BLaER1 treated with 17β-estradiol and CSF1 and Interleukin-3, amounts not matched to agents 10 nM and 100 nM (cell line): Measurements from ENCODE around the gene FBXW12.
A peak's percentile ranks its signal among the peaks of the same experiment; 100 is the strongest.

ENCODE experiments used
- H3K27ac ChIP-seq, 11 experiments: shearing (Covaris generic); formaldehyde crosslinking; 2 replicates each; pipeline ENCODE4 v1.8.1; 2022
- H3K27me3 ChIP-seq, 11 experiments: shearing (Covaris generic); formaldehyde crosslinking; 2 replicates each; pipeline ENCODE4 v1.8.1; 2022
- H3K36me3 ChIP-seq, 11 experiments: shearing (Covaris generic); formaldehyde crosslinking; 2 replicates each; pipeline ENCODE4 v1.8.1; 2022
- H3K4me1 ChIP-seq, 10 experiments: shearing (Covaris generic); formaldehyde crosslinking; 2 replicates each; pipeline ENCODE4 v1.8.1; 2022
- H3K4me2 ChIP-seq, 11 experiments: shearing (Covaris generic); formaldehyde crosslinking; 2 replicates each; pipeline ENCODE4 v1.8.1; 2022
- H3K4me3 ChIP-seq, 10 experiments: shearing (Covaris generic); formaldehyde crosslinking; 2 replicates each; pipeline ENCODE4 v1.8.1; 2022
- H3K9ac ChIP-seq, 11 experiments: shearing (Covaris generic); formaldehyde crosslinking; 2 replicates each; pipeline ENCODE4 v1.8.1; 2022
- H3K9me3 ChIP-seq, 11 experiments: shearing (Covaris generic); formaldehyde crosslinking; replicated peaks in 1 of 11; 2 replicates each; pipeline ENCODE4 v1.8.1; 2022
- H4K20me1 ChIP-seq, 11 experiments: shearing (Covaris generic); formaldehyde crosslinking; 2 replicates each; pipeline ENCODE4 v1.8.1; 2022
- Cebpa-rat ChIP-seq, 11 experiments: shearing (Covaris generic); IDR thresholded peaks; 2 replicates each; pipeline ENCODE4 v1.8.1; 2022

FBXW12 gene

DNA sequence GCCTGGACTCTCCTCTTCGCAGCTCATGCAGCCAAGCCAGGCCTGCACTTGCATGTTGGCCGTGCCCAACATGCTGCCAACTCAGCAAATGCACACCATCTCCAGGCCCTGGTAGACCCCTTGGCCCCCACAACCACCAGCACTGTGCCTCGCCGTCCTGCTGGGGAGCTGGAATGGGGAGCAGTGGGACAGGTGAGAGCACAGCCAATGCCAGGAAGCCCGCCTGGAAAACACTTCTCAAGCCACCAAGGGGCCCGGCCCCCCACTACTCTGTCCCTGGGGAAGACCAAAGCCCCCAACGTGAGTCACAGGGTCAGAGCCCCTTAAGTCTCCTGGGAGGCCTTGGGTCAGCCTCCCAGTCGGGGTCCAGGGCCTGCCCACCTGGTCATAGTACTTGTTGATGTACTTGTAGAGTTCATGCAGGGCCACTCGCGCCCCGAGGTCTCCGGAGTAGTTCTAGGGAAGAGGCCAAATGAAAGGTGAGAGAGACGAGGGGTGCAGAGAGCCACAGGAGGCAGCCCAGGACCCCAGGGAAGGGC, 33.4 kb downstream of the FBXW12 start:
- H3K36me3 ChIP-seq = peaks cover 47 to 92% (median 84%) of the 10 kb centered on the region in 11 experiments; a peak in 21 of 22 replicates
- H3K9ac ChIP-seq = no peak overlapping the region
- TF ChIP-seq Cebpa-rat (IDR thresholded peaks at IDR 0.05) = no peak
- H3K27ac ChIP-seq = no peak overlapping the region
- H4K20me1 ChIP-seq = peaks cover 0 to 40% (median 5%) of the 10 kb centered on the region in 11 experiments; a peak in 7 of 22 replicates
- no peaks in the 10 kb centered on the region for H3K9me3 ChIP-seq
- no peaks in the 10 kb centered on the region; a peak in 1 of 20 replicates for H3K4me1 ChIP-seq
- H3K27me3 ChIP-seq = no peaks in the 10 kb centered on the region
- H3K4me2 ChIP-seq = no peak overlapping the region
- no peak overlapping the region for H3K4me3 ChIP-seq

GRCh38 chr3:48405971-48406370, 34.0 kb downstream of the FBXW12 start:
- H4K20me1 ChIP-seq = peaks cover 0 to 46% (median 5%) of the 10 kb centered on the region in 11 experiments; a peak in 7 of 22 replicates
- no peaks in the 10 kb centered on the region for H3K27me3 ChIP-seq
- H3K27ac ChIP-seq = no peak overlapping the region
- no peak overlapping the region for H3K4me3 ChIP-seq
- TF ChIP-seq Cebpa-rat (IDR thresholded peaks at IDR 0.05) = no peak
- H3K9ac ChIP-seq = no peak overlapping the region
- peaks cover 53 to 97% (median 90%) of the 10 kb centered on the region in 11 experiments; a peak in 21 of 22 replicates for H3K36me3 ChIP-seq
- H3K9me3 ChIP-seq = no peaks in the 10 kb centered on the region
- no peaks in the 10 kb centered on the region; a peak in 1 of 20 replicates for H3K4me1 ChIP-seq
- no peak overlapping the region for H3K4me2 ChIP-seq

- Histone ChIP-seq H3K27ac (no peak overlapping the region), H3K9ac (no peak overlapping the region), H3K9me3 (no peaks in the 10 kb centered on the region), H4K20me1 (peaks cover 0 to 51% (median 5%) of the 10 kb centered on the region in 11 experiments; a peak in 7 of 22 replicates), H3K27me3 (no peaks in the 10 kb centered on the region), H3K4me2 (no peak overlapping the region), H3K36me3 (peaks cover 60 to 100% (median 98%) of the 10 kb centered on the region in 11 experiments), H3K4me3 (no peak overlapping the region), H3K4me1 (no peaks in the 10 kb centered on the region; a peak in 1 of 20 replicates)
- no peak for TF ChIP-seq Cebpa-rat (IDR thresholded peaks at IDR 0.05)
These were observed 34.7 kb downstream of the FBXW12 start for GRCh38 chr3:48406443-48407431.

DNA sequence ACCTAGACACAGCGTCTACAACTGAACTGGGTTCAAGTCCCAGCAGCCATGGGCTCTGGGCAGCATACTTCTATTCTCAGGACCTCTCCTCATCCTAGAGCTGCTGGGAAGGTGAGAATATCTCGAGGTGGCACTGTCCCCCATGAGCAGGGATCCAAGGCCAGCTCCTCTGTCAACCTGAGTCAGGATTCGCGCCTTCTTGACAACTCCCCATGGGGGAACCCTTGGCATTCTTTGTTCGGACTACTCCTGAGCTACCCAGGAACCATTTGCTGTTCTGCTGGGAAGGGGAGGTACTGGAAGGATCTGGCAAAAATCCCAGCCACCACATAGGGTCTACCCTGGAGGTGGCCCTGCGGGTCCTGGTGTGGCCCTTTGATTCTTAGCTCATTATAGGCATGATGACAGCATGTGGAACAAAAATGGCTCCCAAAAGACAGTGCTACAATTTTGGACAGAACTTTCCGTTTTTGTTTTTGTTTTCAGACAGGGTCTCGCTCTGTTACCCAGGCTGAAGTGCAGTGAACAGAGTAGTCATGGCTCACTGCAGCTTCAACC, 35.6 kb downstream of the FBXW12 start:
- Histone ChIP-seq H4K20me1 (peaks cover 0 to 60% (median 2%) of the 10 kb centered on the region in 11 experiments; a peak in 6 of 22 replicates), H3K27me3 (no peaks in the 10 kb centered on the region), H3K4me1 (no peaks in the 10 kb centered on the region; a peak in 1 of 20 replicates), H3K36me3 (peaks cover 68 to 100% (median 99%) of the 10 kb centered on the region in 11 experiments), H3K4me2 (no peak overlapping the region), H3K27ac (no peak overlapping the region), H3K9ac (no peak overlapping the region), H3K9me3 (no peaks in the 10 kb centered on the region), H3K4me3 (no peak overlapping the region)
- TF ChIP-seq Cebpa-rat (IDR thresholded peaks at IDR 0.05) = no peak

DNA sequence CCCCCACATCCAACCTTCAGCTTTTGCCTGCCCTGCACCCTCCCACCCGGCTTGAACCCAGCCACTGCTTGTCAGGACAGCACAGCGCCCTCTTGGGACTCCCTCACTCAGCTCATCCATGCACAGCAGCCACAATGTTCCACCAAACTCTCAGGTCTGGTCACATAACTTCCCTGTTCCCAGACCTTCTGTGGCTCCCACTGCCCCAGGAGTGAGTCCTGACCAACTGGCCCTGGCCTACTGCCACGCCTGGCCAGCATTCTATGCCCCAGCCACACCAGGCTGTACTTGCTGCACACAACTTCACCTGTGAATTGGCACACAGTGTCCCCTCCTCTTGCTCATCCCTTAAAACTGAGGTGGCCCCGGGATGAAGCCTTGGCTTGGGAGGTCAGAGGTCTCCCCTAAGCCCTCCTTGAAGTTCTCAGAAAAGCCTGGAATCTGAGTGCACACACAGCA, 36.8 kb downstream of the FBXW12 start:
- H3K4me1 ChIP-seq = no peaks in the 10 kb centered on the region; a peak in 1 of 20 replicates
- H3K27ac ChIP-seq = no peak overlapping the region
- peaks cover 0 to 66% (median under 1%) of the 10 kb centered on the region in 11 experiments; a peak in 7 of 22 replicates for H4K20me1 ChIP-seq
- H3K4me3 ChIP-seq = no peak overlapping the region
- no peaks in the 10 kb centered on the region for H3K27me3 ChIP-seq
- no peaks in the 10 kb centered on the region for H3K9me3 ChIP-seq
- H3K36me3 ChIP-seq = peaks cover 78 to 100% (median 100%) of the 10 kb centered on the region in 11 experiments
- peak overlapping the region in 1 of 11 experiments; percentile 15; a peak in 1 of 22 replicates for H3K9ac ChIP-seq
- TF ChIP-seq Cebpa-rat (IDR thresholded peaks at IDR 0.05) = no peak
- H3K4me2 ChIP-seq = no peak overlapping the region

- peaks cover 80 to 100% (median 100%) of the 10 kb centered on the region in 11 experiments for H3K36me3 ChIP-seq
- H4K20me1 ChIP-seq = peaks cover 0 to 63% (median 4%) of the 10 kb centered on the region in 11 experiments; a peak in 8 of 22 replicates
- H3K9ac ChIP-seq = no peak overlapping the region
- H3K4me2 ChIP-seq = no peak overlapping the region
- H3K9me3 ChIP-seq = no peaks in the 10 kb centered on the region
- no peak overlapping the region; a peak in 1 of 22 replicates for H3K27ac ChIP-seq
- no peaks in the 10 kb centered on the region for H3K27me3 ChIP-seq
- no peak for TF ChIP-seq Cebpa-rat (IDR thresholded peaks at IDR 0.05)
- H3K4me3 ChIP-seq = no peak overlapping the region
- no peaks in the 10 kb centered on the region; a peak in 1 of 20 replicates for H3K4me1 ChIP-seq
These were observed 37.5 kb downstream of the FBXW12 start for GRCh38 chr3:48409291-48410201.

- Histone ChIP-seq H3K4me3 (no peak overlapping the region), H3K9ac (no peak overlapping the region), H4K20me1 (peaks cover 0 to 61% (median under 1%) of the 10 kb centered on the region in 11 experiments; a peak in 8 of 22 replicates), H3K27me3 (no peaks in the 10 kb centered on the region), H3K4me1 (no peaks in the 10 kb centered on the region; a peak in 1 of 20 replicates), H3K27ac (no peak overlapping the region; a peak in 1 of 22 replicates), H3K36me3 (peaks cover 79 to 100% (median 100%) of the 10 kb centered on the region in 11 experiments), H3K9me3 (no peaks in the 10 kb centered on the region), H3K4me2 (no peak overlapping the region)
- TF ChIP-seq Cebpa-rat (IDR thresholded peaks at IDR 0.05) = no peak
These were observed 38.4 kb downstream of the FBXW12 start for GRCh38 chr3:48410205-48411040.
